ENCODE data around the gene MZF1. TPM values are rescaled to one million over a fixed set of nuclear protein-coding genes. Genes with fewer than 3 reads are reported as not detected.

Gene MZF1
- total RNA-seq, 1 experiment from 2014 or later, result 6.5 TPM

GRCh38 chr19:58570770-58571574, 2.2 kb downstream of the MZF1 start:
- DNase-seq (ENCODE audit: low read depth), result no peak

- no peak for DNase-seq (ENCODE audit: low read depth)
These were observed 3.0 kb downstream of the MZF1 start for GRCh38 chr19:58569943-58570670.

GRCh38 chr19:58569191-58569942, 3.8 kb downstream of the MZF1 start:
- DNase-seq (ENCODE audit: low read depth), result no peak

- DNase-seq (ENCODE audit: low read depth), result no peak
These were observed 4.5 kb downstream of the MZF1 start for GRCh38 chr19:58568453-58569130.

- DNase-seq (ENCODE audit: low read depth), result no peak
These were observed 6.1 kb downstream of the MZF1 start for GRCh38 chr19:58566989-58567388.

GRCh38 chr19:58563823-58564222, 9.3 kb downstream of the MZF1 start:
- no peak for DNase-seq (ENCODE audit: low read depth)

GRCh38 chr19:58563034-58563573, 10.0 kb downstream of the MZF1 start:
- DNase-seq (ENCODE audit: low read depth), result no peak

GRCh38 chr19:58562122-58563033, 10.8 kb downstream of the MZF1 start:
- peak; percentile 35 for DNase-seq (ENCODE audit: low read depth)

GRCh38 chr19:58561373-58562121, 11.6 kb downstream of the MZF1 start:
- DNase-seq (ENCODE audit: low read depth), result no peak

GRCh38 chr19:58560921-58561320, 12.2 kb downstream of the MZF1 start:
- DNase-seq (ENCODE audit: low read depth), result no peak

- DNase-seq (ENCODE audit: low read depth), result no peak
These were observed 12.9 kb downstream of the MZF1 start for GRCh38 chr19:58560007-58560887.

- DNase-seq (ENCODE audit: low read depth), result peak; percentile 94
These were observed 13.7 kb downstream of the MZF1 start for GRCh38 chr19:58559275-58560006.

- DNase-seq (ENCODE audit: low read depth), result peak; percentile 97
These were observed 14.4 kb downstream of the MZF1 start for GRCh38 chr19:58558623-58559274.

GRCh38 chr19:58558066-58558622, 15.0 kb downstream of the MZF1 start, which contains the start of gene UBE2M:
UBE2M (minus strand) TSS chr19:58558611; CDS start chr19:58558381, 230 bp downstream.
- no peak for DNase-seq (ENCODE audit: low read depth)

- DNase-seq (ENCODE audit: low read depth), result no peak
These were observed 15.7 kb downstream of the MZF1 start for GRCh38 chr19:58557221-58558065.

- DNase-seq (ENCODE audit: low read depth), result no peak
These were observed 16.4 kb downstream of the MZF1 start for GRCh38 chr19:58556622-58557220.
